HG02798 (cell line): ENCODE data around the gene CEACAM19.
A peak's percentile ranks its signal among the peaks of the same experiment; 100 is the strongest.
"Not testable (repeated sequence)": the region's sequence is repeated elsewhere in the genome, so short reads cannot be mapped to it uniquely, and the experiment has no call there.

Experiments
- ATAC-seq: cut with Tn5 transposase; IDR thresholded peaks from one replicate; pipeline ENCODE4 v1.9.1; 2021; ENCODE audit warnings: mild to moderate bottlenecking; ENCODE audit not compliant: unreplicated experiment, poor library complexity

CEACAM19 gene

DNA sequence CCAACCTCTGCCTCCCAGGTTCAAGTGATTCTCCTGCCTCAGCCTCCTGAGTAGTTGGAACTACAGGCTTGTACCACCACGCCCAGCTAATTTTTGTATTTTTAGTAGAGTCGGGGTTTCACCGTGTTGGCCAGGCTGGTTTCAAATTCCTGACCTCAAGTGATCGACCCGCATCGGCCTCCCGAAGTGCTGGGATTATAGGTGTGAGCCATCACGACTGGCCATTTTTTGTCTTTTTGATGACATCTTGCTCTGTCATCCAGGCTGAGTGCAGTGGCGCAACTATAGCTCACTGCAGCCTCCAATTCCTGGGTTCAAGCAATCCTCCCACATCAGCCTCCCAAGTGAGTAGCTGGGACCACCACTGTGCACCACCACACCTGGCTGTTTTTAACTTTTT is 49.1 kb downstream of the CEACAM19 start:
- ATAC-seq = not testable (repeated sequence)

DNA sequence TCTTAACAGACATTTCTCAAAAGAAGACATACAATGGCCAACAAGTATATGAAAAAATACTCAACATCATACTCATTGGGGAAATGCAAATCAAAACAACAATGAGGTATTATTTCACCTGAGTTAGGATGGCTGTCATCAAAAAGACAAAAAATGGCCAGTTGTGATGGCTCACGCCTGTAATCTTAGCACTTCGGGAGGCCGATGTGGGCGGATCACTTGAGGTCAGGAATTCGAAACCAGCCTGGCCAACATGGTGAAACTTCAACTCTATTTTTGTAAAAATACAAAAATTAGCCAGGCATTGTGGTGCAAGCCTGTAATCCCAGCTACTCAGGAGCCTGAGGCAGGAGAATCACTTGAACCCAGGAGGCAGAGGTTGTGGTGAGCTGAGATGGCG is 49.7 kb downstream of the CEACAM19 start:
- ATAC-seq = no peak

DNA sequence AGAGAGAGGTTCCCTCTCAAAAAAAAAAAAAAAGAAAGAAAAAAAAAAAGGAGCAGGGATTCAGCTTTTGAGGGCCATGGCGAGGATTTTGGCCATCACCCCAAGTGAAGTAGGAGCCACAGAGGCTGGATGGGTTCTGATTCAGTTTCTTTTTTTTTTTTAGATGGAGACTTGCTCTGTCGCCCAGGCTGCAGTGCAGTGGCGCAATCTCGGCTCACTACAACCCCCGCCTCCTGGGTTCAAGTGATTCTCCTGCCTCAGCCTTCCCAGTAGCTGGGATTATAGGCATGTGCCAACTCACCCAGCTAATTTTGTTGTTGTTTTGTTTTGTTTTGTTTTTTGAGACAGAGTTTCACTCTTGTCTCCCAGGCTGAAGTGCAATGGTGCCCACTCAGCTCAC is 50.1 kb downstream of the CEACAM19 start:
- not testable (repeated sequence) for ATAC-seq

DNA sequence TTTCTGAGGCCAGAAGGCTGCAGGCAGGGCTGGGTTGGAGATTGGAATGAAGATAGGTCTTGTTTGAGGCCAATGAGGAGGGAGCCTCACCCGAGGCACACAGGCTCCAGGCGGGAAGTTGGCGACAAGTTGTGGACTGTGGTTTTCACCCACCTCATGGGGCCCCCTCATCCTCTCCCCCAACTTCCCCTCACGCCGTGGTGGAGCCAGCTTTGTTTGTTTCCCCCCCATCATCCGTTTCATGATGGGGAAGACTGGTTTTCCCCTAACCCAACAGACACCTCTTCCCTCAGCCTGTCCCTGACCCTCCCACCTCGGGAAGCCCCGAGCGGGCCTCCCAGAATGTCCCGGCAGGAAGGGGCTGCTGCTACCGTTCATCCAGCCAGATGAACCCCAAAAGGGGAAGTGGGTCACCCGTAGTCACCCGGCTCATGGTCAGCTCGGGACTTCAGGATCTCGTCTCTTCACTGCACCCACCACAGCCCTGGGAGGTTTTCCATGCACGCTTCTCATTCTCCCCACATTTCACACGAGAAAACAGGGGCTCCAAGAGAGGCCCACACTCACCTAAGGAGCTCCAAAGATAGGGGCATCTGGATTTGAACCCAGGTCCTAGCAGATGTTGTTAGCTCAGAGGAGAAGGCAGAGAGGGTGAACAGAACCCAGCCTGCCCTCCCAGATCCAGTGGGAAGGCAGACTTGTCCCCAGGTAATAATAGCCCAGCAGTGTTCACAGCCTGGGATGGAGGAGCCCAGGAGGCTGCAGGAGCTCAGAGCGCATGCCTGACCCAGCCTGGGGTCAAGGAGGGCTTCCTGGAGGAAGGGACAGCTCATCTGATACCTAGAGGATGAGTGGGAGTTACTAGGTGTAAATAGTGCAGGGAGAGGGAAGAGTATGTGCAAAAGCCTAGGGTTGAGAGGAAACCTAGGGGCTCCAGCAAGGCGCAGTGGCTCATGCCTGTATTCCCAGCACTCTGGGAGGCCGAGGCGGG is 51.1 kb downstream of the CEACAM19 start:
- ATAC-seq = no peak

DNA sequence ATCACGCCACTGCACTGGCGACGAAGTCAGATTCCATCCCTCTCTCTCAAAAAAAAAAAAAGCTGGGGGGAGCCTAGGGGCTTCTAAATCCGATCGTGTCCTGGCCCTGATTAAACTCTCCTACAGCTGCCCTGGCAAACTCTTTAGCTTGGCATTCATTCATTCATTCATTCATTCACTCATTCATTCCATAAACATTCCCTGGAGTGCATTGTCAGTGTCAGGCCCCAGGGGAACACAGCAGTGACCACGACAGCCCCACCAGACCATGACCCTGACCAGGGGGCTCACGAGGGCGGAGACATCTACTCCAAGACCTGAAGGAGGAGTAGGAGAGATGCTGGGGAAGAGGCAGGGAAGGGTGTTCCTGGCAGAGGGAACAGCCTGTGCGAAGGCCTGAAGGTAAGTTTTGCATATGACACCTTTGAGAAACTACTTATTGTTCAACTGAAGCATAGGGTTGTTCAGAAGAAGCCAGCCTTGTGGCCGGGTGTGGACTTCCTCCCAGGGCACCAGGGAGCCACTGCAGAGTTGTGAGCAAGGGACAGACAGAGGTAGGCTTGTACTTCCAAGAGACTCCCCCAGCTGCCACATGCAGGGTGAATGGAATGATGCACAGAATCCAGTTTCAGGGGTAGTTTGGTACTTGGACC is 52.1 kb downstream of the CEACAM19 start:
- peak; percentile 4 for ATAC-seq

DNA sequence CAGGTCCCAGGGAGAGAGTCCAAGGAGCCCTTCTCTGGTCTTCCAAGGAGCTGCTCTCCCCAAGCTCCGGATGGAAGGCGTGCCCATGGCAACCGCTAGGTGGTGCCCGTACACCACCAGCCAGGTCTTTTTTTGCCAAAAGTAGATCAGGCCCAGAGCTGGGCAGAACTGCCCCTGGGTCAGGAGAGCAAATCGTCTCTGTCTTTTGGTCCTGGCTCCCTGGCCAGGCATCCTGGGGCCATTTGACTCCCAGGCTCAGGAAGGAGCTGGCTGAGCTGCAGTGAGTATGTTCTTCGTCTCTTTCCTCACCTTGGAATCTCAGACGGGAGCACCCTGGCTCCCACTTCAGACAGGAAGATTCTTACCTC is 52.7 kb downstream of the CEACAM19 start:
- peak; percentile 69 for ATAC-seq

DNA sequence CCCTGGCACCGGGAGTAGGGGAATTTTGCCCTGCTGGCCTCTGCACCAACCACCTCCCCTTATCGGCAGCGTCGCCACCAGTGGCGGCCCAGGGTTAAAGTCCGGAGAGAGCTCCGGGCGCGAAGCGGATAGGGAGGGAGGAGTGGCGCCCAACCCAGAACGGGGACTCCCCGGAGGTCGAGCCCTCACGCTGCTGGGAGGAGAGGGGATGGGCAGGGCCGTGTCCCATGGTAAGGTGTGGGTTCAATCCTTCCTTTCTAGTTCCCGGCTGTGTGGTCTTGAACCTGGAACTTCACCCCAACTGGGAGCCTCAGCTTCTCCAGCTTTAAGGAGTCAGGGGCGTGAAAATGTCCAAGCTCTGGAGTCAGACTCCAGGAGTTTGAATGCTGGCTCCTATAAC is 54.0 kb downstream of the CEACAM19 start:
- ATAC-seq = peak; percentile 37

DNA sequence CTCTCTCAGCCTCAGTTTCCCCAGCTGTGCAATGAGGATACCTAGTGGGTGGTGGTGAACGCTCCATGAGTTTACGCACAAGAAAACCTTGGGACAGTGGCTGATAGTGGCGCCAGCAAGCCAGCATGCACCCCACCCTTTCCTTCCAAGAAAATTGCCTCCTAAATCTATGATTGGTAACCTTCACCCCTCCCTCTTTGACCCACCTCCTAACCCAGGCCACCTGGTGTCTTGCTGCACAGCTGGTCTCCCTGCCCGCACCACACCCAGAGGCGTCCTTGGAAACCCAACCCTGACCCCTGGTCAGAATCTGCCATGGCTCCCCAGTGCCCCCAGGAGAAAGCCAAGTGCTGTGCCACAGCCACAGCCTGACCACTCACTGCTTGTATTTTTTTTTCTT is 54.4 kb downstream of the CEACAM19 start:
- ATAC-seq = no peak

DNA sequence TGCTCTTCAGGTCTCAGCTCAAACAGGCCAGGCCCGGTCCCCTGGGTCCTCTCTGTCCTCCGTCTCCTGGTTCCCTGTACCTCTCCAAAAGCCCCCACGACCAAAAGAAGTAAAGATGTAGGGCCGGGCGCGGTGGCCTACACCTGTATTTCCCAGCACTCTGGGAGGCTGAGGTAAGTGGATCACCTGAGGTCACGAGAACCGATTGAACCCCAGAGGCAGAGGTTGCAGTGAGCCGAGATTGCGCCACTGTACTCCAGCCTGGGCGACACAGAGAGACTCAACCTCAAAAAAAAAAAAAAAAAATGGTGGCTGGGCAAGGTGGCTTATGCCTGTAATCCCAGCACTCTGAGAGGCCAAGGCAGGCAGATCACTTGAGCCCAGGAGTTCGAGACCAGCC is 55.2 kb downstream of the CEACAM19 start:
- ATAC-seq = no peak

DNA sequence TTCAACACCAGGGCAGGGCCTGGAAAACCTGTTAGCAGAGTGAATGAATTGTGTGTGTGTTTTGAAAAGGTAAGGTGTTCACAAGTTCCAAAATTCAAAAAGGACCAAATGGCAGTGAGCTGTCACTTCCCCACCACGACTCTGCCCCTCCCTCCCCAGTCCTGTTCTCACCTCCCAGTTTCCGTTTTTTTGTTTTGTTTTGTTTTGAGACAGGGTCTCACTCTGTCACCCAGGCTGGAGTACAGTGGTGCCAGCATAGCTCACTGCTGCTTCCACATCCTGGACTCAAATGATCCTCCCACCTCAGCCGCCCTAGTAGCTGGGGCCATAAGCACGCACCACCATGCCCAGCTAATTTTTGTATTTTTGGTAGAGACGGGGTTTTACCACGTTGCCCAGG is 56.9 kb downstream of the CEACAM19 start:
- ATAC-seq = no peak

DNA sequence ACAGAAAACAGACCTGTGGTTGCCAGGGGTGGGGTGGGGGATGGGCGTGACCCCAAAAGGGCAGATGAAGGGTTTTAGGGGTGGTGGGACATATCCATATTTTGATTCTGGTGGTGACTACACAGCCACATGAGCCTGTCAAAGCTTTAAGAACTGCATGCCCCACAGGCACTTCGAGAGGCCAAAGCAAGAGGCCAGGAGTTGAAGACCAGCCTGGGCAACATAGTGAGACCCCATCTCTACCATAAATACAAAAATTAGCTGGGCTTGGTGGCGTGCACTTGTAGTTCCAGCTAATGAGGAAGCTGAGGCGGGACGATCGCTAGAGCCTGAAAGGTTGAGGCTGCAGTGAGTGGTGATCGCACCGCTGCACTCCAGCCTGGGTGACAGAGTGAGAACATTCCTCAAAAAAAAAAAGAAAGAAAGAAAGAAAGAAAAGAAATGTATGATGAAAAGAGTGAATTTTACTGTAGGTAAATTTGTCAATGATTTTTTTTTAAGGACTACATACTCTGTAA is 58.3 kb downstream of the CEACAM19 start:
- no peak for ATAC-seq

DNA sequence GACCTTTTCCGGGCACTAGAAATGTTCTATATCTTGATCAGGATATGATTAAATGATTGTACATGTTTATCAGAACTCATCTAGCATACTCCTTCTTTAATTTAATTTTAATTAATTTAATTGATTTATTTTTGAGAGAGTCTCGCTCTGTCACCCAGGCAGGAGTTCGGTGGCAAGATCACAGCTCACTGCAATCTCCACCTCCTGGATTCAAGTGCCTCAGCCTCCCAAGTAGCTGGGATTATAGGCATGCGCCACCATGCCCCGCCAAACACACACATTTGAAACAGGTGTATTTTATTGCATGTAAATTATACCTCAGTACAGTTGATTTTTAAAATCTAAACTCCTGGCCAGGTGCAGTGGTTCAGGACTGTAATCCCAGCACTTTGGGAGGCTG is 59.8 kb downstream of the CEACAM19 start:
- ATAC-seq = no peak

DNA sequence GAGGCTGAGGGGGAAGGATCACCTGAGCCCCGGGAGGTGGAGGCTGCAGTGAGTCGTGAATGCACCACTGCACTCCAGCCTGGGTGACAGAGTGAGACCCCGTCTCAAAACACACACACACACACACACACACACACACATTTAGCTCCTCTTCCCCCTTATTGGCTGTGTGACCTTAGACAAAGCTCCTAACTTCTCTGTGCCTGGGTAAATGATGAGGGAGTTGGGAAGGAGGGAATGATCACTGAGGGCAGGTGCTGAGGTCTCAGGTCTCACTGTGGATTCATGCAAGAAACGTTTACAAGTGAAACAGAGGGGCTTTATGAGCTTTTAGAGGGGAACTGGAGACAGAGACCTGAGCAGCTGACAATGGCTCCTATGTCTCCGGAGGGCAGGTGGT is 60.3 kb downstream of the CEACAM19 start:
- no peak for ATAC-seq

DNA sequence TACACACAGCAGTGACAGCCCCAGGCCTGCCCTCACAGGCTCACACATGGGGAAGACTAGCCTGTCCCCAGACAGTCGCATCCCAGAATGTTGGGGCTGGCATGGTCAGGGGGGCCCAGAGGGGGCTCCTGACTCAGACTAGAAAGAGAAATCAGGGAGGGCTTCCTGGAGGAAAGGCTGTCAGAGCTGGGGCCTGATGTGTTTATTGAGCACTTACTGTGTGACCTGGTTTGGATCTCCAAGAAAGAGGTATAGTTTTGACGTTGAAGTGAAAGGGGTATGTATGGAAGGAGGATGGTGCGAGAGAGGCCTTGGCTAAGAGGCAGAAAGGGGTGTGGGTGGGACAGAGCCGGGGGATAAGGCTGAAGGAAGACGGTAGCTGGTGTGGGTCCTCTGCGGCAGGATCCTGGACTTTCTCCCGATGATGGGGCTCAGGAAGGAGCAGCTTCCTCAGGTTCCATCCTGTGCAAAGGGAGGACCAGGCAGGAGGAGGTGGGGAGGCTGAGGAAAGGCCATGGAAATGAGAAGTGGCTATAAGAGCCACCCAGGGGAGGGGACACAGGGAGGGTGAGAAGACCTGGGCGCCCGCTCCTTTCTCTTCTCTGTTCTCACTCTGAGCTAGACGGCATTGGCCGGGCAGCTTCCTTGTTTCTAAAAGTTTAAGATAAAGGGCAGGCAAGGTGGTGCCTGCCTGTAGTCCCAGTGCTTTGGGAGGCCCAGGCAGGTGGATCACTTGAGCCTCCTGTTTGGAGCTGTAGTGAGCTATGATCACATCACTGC is 61.1 kb downstream of the CEACAM19 start:
- ATAC-seq = no peak
